Measurements from ENCODE around the gene STAMBPL1.

Gene STAMBPL1

DNA sequence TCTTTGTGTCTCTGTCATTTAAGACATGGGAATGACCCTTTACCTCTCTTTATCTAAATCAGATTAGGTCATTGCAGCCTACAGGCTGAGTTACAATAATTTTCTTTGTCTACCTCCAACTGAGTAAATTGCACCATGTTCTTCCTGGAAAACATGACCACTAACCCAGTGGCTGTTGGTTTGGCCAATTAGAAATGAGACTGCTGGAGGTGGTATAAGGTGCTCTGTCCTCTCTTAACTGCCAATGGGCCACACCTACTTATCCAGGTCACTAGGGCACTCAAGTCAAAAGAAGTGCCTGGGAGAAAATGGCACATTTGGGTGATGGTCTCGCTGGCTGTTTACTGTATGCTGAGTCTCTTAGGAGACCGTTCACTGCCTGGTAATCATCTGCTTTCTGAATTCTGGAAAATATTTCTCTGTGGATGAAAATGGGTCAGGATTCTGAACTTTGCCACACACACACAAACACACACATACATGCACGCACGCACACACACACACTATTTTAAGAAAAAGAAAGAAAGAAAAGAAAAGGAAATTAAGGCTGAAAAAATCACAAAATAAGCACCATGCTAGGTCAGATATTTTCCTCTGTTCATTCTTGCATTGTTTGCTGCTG lies 16.4 kb downstream of the STAMBPL1 start:
- no peak for DNase-seq

DNA sequence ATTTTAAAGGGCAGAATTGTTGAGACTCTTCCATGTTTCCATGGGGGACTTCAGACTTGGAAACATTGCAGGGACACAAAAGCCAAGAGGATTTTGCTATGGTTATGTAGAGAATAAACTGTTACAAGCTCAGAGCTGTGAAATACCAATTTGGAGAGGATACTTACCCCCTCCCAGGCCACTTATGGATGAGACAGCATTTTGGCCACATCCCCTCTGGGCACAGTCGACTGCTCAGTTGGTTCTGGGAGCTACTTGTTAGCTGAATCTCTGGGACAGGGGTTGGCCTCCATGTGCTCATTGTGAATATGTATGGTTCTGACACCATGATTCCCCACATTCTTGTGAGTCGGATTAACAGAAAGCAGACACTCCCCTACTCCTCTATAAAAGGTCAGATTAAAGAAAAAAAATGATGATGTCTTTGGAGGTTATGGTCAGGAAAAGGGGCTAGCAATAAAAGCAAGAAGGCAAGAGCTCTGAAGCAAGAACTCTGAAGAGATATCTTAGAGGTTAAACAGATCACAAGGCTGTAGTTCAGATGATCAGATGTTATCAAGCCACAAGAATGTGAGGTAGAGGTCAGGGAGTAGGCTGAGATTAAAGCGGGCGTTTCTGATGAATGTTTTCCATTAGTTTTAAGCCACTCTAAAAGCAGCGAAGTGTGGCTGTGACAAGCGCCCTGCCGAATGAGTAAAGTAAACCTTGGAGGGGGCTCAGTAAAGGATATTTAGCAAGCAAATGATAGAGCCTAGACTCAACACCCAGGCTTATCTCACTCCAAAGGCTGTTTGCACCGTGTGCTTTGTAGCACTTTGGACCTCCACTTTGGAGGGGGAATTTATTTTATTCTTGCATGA lies 17.2 kb downstream of the STAMBPL1 start:
- peak; percentile 12 for DNase-seq

DNA sequence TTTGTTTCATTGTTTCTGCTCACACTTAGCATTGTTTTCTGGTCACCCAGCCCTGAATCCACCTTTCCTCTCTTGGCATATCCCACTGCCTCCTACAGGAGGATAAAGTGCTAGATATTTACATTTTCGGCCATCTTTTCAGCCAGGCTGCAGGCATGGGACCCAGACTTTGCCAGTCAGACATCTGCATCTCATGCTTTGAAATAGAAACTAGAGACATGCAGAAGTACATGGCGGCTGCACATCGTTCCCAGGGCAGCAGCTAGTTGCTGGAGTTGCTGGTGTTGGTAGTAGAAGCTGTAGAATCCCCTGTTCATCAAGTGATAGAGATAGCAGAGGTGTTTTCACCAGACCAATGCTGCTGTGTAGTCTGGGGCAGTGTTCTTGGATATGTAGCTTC lies 18.7 kb downstream of the STAMBPL1 start:
- DNase-seq = no peak

DNA sequence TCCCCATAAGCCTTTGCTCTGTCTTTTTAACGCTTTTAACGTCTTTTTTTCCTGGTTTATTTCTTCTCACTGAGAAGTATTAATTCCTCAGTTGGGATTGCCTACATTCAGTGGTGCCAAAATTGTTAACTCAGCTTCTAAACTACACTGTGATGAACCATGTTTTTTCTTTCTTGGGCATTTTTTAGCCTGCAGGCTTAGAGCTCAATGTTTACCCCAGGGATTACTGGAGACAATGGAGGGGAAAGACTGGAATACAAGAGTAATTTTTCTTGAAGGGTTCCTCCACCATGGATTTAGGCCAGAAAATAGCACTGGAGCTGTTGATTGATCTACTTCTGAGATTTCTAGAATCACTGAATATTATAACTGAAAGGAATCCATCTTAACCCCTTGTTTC lies 19.8 kb downstream of the STAMBPL1 start:
- DNase-seq = no peak

DNA sequence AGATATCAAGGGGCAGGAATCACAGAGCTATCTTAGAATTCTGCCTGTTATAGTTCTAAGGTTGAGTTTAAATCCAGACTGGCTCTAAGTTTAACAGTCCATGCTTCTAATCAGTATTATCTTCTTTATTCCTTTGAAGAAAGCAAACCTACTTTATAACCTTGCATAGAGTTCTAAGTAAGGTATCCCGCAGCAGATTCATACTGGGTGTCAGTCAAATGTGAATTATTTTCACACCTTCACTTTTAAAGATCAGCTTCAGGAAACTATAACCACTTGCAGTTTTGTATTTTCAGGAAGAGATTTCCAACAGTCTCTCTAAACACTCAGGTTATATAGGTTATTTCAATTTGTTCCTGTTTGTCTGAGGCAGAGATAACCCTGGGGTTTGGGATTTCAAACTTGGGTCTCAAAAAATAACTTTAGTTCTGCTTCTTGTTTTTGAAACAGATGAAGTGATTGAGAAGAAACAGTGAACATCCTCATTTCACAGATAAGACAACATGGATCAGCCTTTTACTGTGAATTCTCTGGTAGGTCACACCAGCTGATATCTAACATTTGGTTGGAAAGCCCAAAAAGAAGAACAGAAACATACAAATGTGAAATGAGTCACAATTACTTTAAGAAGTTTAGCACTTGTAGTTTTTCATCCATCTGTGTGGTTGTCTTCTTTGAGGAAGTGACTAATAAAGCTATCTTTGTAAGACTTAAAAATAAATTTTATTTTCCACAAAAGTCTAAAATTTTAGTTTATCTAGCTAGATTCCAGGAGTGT lies 21.4 kb downstream of the STAMBPL1 start:
- DNase-seq = no peak

DNA sequence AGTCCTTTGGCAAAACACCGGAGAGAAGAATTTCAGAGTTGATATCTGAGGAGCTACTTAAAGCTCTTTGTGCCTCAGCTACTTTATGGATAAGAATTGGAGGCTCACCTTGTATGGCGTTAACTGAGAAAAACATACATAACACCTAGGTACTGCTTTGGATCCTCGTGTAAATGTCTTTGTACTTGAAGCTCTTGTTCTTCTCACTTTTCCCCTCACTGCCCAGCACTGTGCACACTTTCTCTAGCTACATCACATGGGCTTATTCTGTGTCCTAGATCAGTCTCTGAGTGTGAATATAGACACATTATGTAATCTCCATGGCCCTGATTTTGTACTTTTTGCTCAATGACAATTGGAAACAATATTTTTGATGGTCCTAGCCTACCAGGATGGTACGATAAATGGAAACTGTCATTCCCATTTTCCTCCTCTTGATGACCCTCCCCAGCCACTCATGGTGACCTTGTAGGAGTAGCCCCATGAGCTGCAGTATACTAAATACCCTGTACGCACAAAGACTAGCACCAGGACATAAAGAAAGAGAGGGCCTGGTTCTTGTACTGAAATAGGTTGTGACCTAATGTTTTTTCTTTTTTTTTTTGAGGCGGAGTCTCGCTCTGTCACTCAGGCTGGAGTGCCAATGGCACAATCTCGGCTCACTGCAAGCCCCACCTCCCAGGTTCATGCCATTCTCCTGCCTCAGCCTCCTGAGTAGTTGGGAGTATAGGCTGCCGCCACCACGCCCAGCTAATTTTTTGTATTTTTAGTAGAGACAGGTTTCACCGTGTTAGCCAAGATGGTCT lies 22.1 kb downstream of the STAMBPL1 start:
- DNase-seq = no peak

DNA sequence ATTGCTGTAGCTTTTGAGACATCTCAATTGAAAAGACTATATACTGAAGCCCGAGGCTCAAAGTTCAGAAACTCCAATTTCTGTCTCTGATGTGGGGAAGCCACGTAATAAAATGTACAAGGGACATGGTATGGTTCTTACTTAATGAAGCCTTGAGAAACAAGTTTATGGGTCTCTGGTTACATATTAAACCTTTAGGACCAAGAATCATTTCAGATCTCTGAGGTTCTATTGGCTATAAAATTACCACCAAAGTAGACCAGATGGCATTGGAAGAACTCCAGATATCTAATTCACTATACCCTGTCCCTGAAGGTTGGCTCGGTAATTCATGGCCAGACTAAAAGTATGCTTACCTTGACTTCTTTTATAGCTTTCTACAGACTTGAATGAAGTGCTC lies 23.7 kb downstream of the STAMBPL1 start:
- no peak for DNase-seq

DNA sequence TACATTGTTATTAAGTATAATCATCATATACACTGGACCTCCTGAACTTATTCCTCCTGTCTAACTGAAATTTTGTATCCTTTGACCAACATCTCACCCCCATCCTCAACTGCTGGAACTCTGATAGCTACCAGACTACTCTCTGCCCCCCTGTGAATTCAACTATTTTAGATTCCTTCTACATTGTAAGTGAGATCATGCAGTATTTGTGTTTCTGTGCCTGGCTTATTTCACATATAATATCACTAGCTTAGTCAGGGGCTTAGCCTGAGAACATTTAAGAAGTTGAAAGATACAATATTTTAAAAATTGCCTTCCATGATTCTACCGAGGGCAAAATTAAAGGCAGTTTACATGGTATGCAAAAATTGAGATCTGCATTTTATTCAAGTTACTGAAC lies 26.9 kb downstream of the STAMBPL1 start:
- DNase-seq = no peak

DNA sequence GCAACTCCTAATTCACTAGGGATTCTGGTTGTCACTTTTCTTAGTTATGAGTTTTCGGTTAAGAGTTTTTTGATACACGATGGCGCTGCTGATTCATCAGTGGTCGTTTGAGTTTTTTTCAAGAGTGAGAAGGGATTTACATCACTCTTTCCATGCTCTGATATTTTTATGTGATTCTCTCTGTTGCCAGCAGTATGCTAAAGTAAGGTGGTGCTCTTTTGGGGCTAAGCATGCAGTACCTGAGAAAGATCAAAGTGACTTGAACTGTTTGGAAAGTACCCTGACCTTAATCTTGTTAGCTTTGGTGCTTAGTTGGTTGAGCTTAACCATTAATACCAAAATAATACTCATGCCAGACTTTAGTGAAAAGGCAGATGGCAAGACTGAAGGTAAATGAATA lies 28.1 kb downstream of the STAMBPL1 start:
- DNase-seq = no peak

DNA sequence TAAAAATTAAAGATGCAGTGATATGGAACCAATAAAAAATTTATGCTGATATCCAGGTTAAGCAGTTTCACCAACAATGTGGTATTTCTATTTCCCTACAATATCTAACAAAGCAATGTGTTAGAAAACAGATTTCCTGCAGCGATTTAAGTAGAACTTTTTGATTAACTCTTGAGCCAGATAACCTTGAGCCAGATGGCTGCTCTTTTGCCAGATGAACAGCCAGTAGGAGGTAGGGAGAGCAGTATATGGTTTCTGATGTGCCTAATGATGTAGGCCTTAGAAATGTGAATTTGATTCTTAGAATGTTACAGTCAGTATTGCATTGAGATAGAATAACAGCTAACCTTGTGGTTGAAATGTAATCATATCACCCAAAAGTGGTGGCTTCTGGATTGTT lies 31.1 kb downstream of the STAMBPL1 start:
- DNase-seq = no peak

DNA sequence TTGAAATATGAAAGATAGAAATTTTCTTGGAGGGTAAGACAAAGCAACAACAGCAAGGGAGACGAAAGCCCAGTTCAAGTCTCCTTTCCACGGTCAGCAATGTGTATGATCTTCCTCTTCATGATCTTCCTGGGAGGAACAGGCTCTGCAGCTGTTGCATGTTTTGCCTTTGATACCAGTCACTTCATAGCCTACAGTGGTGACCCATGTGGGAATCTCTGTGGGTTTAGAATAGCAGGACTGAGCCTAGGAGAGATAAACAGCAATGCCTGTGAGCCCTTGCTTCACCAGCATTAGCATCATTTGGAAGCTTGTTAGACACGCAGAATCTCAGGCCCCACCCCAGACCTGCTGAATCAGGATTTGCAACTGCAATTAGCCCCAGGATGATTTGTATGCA lies 31.8 kb downstream of the STAMBPL1 start:
- DNase-seq = no peak

DNA sequence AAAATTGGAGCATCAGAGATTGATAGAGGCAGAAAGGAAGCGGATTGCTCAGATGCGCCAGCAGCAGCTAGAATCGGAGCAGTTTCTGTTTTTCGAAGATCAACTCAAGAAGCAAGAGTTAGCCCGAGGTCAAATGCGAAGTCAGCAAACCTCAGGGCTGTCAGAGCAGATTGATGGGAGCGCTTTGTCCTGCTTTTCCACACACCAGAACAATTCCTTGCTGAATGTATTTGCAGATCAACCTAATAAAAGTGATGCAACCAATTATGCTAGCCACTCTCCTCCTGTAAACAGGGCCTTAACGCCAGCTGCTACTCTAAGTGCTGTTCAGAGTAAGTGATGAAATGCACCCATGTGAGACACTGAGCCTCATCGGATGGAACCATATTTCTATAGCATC lies 33.1 kb downstream of the STAMBPL1 start:
- DNase-seq = peak; percentile 71

DNA sequence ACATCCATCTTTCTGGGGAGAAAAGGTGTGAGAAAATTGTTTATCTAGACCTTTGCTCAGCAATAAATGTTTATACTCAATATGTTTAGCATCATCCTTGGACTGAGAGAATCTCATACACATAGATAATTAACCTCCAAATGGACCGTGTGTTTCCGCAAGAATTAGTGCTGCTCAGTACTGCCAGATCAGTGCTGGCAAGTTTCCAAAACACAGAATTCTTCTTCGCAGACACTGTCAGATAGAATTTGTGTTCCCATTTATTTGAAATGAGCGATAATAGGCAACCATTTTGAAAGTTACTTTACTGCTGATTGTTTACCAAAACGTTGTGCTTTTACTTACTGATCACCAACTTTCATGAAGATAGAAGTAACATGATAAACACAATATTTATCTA lies 33.7 kb downstream of the STAMBPL1 start:
- DNase-seq = peak; percentile 38

DNA sequence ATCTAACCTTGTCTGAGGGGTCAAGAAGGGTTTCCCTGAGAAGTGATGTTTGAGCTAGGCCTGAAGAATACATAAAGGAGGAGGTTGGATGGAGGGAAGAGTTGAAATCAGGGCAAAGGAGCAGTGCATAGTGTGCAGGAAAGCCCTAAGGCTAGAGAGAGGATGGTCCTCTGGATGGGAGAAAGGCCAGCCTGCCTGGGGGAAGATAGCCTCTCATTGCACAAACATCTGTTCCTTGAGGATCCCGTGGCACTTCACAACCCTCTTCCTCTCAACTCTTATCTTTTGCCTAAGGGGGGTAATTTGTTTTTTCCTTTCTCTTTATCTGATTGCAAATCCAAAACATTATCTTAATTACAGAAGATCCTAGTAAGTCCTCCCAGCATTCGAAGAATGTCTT lies 35.7 kb downstream of the STAMBPL1 start:
- no peak for DNase-seq

DNA sequence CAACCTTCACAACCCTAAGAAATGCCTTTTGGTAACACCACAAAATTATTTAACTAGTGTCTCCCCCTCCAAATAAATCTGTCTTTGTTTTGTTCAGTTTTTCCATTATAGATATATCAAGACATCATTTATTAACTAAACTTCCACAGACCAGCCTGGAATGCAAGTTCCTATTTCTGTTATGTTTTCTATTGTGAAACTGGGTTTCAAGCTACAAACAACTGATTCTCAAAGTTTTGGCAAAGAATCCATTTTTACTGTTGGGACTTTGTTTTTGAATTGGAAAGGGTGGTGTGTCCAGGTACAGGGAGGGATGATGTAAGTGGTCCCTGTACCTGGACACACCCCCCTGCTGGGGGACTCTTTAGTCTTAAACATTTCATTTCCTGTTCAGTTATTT lies 36.2 kb downstream of the STAMBPL1 start:
- DNase-seq = no peak

DNA sequence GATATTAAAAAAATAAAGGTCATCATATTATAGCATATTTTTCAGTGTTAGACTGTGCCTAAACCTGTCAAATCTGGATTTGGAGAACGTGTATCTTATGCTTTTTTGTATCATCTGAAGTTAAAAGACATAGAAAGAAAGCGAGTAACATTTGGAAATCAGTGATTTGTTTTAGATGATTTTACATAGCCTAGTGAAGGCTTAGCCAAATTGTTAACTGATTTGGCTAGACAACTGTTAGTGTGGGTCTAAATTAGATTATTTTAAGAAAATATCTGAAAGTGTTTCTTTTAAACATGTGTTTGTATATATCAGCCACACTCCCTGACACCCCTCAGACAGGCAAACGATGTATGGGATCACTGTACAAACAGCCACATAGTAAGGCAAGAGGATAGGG lies 36.9 kb downstream of the STAMBPL1 start:
- DNase-seq = no peak

DNA sequence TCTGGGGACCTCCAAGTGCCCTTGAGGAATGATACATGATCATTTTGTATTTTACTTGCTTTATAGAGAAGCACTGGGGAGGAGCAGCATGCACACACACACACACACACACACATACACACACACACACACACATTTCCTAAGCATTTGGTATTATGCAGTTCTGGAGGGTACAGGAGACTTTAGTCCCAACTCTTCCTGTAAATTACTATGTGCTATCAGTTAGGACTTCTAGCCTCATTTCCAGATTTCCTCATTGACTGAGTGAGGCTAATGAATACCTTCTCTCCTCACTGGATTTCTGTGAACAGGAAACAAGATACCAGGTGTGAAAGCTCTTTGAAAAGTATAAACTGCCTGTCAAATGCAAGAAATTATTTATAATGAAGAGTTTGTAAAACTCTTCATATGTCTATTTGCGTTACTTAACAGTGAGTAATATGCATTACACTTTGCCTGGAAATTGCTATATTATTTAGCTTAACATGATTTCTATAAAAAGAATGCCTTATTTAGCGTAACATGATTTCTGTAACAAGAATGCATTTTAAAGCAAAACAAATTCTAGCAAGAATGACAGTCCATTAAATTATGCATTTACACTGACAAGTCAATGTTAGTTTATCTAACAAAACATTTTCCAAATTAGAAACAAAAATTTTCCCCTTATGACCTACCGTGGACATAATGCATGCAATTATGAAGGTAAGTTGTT lies 38.3 kb downstream of the STAMBPL1 start:
- no peak for DNase-seq

DNA sequence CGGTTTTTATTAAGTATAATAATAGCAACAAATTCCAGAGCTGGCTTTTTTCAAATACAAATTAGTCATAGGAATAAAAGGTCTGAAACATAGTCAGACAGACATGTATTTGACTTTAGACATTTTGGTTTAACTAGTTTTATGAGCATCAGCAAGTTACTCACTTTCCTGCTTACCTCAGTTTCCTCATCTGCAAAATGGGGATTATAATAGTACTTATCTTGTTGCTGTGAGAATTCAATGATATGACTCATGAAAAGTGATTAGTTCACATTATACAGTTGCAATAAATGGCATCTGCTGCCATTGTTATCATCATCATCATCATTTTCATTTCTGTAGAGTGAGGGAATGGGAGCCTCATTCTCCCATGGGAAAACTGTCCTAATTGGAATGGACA lies 39.0 kb downstream of the STAMBPL1 start:
- no peak for DNase-seq

DNA sequence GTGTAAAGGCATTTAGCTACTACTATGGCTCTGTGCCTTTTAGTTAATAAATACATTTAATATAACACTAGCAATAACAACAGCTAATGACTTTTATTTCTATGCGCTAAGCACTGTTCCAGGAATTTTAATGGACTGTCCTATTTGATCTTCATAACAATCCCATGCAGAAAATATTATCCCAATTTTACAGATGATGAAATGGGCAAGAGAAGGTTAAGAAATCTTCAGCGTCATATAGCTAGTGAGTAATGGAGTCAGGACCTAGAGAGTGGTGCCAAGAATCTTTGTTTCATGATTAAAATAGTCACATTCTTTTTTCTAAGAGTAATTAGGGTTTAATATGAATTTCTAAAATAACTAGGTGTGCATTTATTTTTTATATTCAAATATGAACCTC lies 40.2 kb downstream of the STAMBPL1 start:
- DNase-seq = no peak

DNA sequence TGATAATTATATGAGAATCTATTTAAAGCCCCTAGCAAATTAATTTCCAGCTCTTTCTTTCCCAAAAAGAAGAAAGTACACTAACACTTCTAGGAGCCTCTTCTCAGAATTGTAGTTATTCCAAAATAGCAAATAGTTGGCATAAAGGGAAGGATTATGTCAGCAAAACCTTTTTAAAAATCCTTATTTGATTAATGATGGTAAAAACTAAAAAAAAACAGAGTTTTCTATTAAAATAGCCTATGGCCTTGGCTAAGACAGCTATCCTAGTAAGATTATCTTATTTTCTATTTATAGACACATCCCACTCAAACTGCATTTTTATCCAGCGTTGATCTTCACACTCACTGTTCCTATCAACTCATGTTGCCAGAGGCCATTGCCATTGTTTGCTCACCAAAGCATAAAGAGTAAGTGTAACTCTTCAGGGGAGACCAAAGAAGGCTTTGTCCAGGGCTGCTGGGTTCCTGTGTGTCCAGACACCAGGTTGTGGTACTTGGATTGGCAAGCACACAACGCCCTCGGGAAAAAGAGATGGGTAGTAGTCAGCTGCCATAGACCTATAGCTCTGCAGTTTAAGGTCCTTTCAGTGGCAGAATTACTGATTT lies 41.0 kb downstream of the STAMBPL1 start:
- peak; percentile 47 for DNase-seq

DNA sequence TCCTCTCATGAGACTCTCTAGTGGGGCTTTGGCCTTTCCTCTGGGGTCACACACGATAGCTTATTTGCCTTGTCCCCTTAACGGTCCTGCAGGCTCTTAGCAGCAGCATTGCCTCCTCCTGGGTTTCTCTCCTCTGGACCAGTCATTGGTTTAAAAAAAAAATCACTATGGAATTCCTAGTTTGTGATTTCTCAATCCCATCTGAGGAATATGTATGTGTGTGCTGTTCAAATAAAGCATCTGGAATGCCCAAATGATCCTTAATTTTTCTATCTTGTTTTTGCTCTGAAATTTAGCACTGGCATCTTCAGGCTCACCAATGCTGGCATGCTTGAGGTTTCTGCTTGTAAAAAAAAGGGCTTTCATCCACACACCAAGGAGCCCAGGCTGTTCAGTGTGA lies 42.0 kb downstream of the STAMBPL1 start:
- no peak for DNase-seq

DNA sequence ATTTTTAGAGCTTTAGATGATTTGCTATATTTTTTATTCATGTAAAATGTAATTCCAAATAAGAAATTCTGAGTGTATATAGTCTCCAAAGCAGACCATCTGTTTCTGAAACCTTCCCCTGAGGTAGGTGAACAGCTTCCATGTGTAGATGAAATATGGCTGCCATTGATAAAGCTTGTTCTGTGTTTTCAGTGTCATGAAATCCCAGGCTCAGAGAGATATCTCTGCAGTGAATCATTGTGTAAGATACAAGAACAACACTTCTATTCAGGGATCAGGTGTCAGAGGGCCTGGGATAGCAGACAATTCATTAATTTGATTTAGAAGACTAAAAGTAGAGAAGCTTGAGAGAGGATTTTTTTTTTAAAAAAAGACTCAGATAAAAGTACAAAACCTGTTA lies 43.5 kb downstream of the STAMBPL1 start:
- DNase-seq = no peak

All from NCI-H345 (cell line).